ENCODE measurements around the gene MPPED1. TPM values are rescaled to one million over a fixed set of nuclear protein-coding genes. Genes with fewer than 3 reads are reported as not detected.

Gene MPPED1
- total and polyA plus RNA-seq, 12 donors, result 0.01 TPM; not detected in 11

DNA sequence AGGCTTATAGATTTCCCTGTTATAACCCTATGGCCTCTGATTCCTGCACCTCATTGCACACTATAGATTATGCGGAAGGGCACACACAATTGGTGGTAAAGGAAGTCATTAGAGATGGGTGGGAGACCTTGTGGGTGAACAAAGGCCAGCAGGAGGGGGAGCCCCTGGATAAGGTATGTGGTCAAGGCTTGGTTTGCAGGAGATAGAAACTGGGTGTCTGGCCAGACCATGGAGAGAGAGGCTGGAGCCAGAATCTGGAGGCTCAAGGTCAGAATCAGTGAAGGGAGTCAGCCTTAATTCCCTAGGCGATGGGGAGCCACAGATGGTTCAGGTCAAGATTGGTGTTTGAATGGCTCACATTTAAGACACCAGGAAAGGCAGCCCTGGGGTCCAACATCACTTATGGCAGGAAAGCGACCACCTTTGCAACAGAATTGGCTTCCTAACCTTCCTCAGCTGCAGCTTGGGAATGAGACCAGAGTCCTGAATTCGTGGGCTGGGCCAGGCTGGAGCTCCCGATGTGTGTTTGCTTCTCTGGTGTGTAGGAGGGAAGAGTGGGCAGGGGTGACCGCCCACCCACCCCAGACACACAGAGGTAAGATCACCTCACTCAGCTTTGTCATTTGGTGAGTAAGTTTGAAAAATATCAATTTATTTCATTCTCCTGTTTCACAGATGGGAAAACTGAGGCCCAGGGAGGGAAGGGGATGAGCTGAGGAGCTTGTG lies 45.9 kb upstream of the MPPED1 start:
- intact Hi-C loops (cut with DNase I), result no loop called here
- Histone ChIP-seq H3K27me3 (peaks cover 0 to 91% (median 55%) of the 10 kb centered on the region in 7 donors), H3K4me3 (no peak overlapping the region), H3K4me1 (no peaks in the 10 kb centered on the region), H3K36me3 (no peaks in the 10 kb centered on the region), H3K9me3 (no peaks in the 10 kb centered on the region), H3K27ac (no peak overlapping the region)
- WGBS, 2 donors, result 87 to 89% methylated on average over 6 of the region's 6 CpGs
- ATAC-seq (no peak), DNase-seq (no peak)
- TF ChIP-seq, protein P1, sequence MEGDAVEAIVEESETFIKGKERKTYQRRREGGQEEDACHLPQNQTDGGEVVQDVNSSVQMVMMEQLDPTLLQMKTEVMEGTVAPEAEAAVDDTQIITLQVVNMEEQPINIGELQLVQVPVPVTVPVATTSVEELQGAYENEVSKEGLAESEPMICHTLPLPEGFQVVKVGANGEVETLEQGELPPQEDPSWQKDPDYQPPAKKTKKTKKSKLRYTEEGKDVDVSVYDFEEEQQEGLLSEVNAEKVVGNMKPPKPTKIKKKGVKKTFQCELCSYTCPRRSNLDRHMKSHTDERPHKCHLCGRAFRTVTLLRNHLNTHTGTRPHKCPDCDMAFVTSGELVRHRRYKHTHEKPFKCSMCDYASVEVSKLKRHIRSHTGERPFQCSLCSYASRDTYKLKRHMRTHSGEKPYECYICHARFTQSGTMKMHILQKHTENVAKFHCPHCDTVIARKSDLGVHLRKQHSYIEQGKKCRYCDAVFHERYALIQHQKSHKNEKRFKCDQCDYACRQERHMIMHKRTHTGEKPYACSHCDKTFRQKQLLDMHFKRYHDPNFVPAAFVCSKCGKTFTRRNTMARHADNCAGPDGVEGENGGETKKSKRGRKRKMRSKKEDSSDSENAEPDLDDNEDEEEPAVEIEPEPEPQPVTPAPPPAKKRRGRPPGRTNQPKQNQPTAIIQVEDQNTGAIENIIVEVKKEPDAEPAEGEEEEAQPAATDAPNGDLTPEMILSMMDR (IDR thresholded peaks at IDR 0.05), result no peak

DNA sequence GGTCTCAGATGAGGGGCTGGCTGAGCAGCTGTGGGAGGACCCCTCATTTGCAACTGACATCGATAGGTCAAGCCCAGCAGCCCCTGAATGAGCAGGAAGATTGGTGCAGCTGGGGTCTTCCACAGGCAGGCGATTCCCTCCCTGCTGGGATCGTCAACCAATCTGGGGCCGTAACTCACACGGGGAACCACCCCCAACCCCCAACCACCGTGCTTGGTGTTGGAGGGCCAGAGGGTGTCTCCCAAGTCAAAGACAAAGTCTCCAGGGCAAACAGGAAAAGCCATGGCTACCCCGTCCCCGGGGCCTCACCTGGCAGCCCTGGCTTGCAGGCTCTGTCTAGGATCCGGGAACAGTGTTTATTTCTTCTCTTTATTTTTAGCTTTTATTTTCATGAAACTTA lies 41.8 kb upstream of the MPPED1 start:
- intact Hi-C loops (cut with DNase I), result no loop called here
- no peak for DNase-seq
- H3K36me3 ChIP-seq, result no peaks in the 10 kb centered on the region
- peaks cover 0 to 11% (median 7%) of the 10 kb centered on the region in 11 donors for H3K9me3 ChIP-seq
- H3K27me3 ChIP-seq, result peaks cover 0 to 88% (median 63%) of the 10 kb centered on the region in 7 donors
- no peak overlapping the region for H3K27ac ChIP-seq
- 18 to 23% methylated on average over 9 of the region's 9 CpGs for WGBS, 2 donors
- ATAC-seq, result no peak
- TF ChIP-seq, protein P1 (IDR thresholded peaks at IDR 0.05), result no peak
- H3K4me1 ChIP-seq, result no peaks in the 10 kb centered on the region
- no peak overlapping the region for H3K4me3 ChIP-seq

DNA sequence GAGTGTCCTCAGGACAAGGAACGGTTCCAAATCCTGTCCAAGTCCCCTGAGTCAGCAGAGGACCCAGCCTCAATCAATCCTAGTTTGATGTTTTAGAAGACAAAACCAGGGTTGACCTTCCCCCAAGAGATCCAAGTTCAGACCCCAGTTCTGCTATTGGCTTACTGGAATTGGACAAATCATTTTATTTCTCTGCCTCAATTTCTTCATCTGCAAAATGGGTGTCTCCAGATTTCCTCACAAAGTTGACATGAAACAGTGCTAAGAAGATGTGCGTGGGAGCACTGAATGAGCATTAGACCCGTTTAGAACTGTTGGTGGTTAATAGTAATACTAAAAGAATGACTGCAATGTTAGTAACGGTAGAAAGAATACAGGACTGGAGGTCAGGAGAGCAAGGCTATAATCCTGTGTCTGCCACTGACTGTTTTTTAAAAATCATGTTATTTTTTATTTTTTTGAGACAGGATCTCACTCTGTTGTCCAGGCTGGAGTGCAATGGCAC lies 35.8 kb upstream of the MPPED1 start:
- Histone ChIP-seq H3K4me3 (no peak overlapping the region), H3K27ac (no peak overlapping the region), H3K36me3 (no peaks in the 10 kb centered on the region), H3K4me1 (peaks cover 0 to 16% (median 0%) of the 10 kb centered on the region in 9 donors), H3K27me3 (peaks cover 0 to 88% (median 59%) of the 10 kb centered on the region in 7 donors), H3K9me3 (peaks cover 0 to 12% (median 7%) of the 10 kb centered on the region in 11 donors)
- ATAC-seq (no peak), DNase-seq (no peak)
- WGBS, 2 donors, result 86 to 91% methylated on average over 4 of the region's 4 CpGs
- TF ChIP-seq, protein P1 (IDR thresholded peaks at IDR 0.05), result no peak
- intact Hi-C loops (cut with DNase I), result no loop called here

DNA sequence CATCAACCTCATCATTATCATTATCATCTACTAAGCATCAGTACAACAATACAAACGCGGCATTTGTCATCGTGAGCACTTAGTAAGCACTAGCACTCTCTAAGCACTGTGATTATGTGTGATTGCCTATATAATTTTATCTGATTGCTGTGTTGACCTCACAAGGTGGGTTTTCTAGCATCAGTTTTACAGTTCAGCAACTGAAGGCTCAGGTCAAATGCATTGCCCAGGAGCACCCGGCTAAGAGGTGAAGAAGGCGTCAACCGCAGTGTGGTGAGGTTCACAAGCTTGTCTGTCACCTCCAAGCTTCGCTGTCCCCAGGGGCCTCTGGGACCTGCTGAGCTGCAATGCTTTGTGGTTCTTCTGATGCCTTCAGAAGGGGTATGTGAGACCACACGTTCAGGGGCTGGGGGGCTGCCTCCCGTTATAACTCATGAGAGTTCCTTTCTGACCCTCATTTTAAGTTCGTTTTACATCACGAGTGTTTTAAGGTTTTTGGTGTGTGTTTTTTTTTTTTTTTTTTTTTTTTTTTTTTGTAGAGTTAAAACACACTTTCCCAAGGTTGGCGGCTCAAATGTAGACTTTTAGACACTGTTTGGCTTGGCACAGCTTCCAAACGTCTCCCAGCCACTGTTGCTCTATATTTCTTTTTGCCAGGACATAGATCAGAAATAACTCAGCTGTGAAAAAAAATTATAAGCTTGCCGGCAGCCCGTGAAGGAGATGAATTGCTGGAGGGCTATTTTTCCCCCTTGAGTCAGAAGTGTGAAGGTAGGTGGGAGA lies 34.9 kb upstream of the MPPED1 start:
- peaks cover 0 to 12% (median 7%) of the 10 kb centered on the region in 11 donors for H3K9me3 ChIP-seq
- peaks cover 0 to 83% (median 50%) of the 10 kb centered on the region in 7 donors for H3K27me3 ChIP-seq
- DNase-seq (no peak), ATAC-seq (no peak)
- H3K27ac ChIP-seq, result no peak overlapping the region
- 59 to 64% methylated on average over 15 of the region's 15 CpGs for WGBS, 2 donors
- TF ChIP-seq, protein P1 (IDR thresholded peaks at IDR 0.05), result no peak
- no peak overlapping the region for H3K4me3 ChIP-seq
- H3K4me1 ChIP-seq, result peaks cover 0 to 16% (median 0%) of the 10 kb centered on the region in 9 donors
- no peaks in the 10 kb centered on the region for H3K36me3 ChIP-seq
- intact Hi-C loops (cut with DNase I), result no loop called here

Measured in heart right ventricle (tissue), 16 donors.